HCT116 (cell line): ENCODE measurements around the gene KRTAP3-3. TPM values are rescaled to one million over a fixed set of nuclear protein-coding genes. Genes with fewer than 3 reads are reported as not detected.
A peak's percentile ranks its signal among the peaks of the same experiment; 100 is the strongest.

ENCODE experiments used
- ATAC-seq: fragments of 200-7000 bp; cut with Tn5 transposase; 2 replicates; pipeline ENCODE4 v1.9.1; 2020; ENCODE audit warnings: mild to moderate bottlenecking, moderate library complexity
- BruUV-seq: library from RNA; stranded (reverse); fragments of 400-500 nt; replicated peaks from 2 replicates; lab custom pipeline; 2021; lab: Mats Ljungman, UMichigan
- CTCF ChIA-PET: fragments of 300-600 bp; sonication (Branson Sonifier 250); formaldehyde crosslinking; loops from one replicate; lab custom pipeline; 2021; ENCODE audit warnings: antibody characterized with exemption; lab: Charles Lee
- POLR2A ChIA-PET: fragments of 300-600, 350-600 bp; sonication (Branson Sonifier 250); formaldehyde crosslinking; loops from one replicate; lab custom pipeline; 2021; ENCODE audit warnings: antibody characterized with exemption; lab: Charles Lee
- RAD21 ChIA-PET, 2 experiments: fragments of 300-600 bp; sonication (Branson Sonifier 250); formaldehyde crosslinking; loops; one replicate each; lab custom pipeline; 2023; ENCODE audit warnings: low total read pairs in 2 of 2; ENCODE audit not compliant: uncharacterized antibody in 2 of 2, unreplicated experiment in 2 of 2, low non-redundant PET in 1 of 2; lab: Charles Lee
- DNase-seq: peaks from one replicate; pipeline ENCODE4 v3.0.0-alpha.2; 2010; ENCODE audit warnings: low read depth, low spot score
- H2AFZ ChIP-seq: fragments of 200-600 bp; shearing (Covaris generic), sonication (generic); 2 replicates; pipeline ENCODE4 v1.6.1; 2017; ENCODE audit warnings: low read depth, mixed run types, mixed read lengths, antibody characterized with exemption, low read length; ENCODE audit not compliant: poor library complexity, severe bottlenecking
- H3K27ac ChIP-seq: 2 replicates; pipeline ENCODE4 v1.5.1; 2012; ENCODE audit warnings: low read depth, low read length
- H3K27me3 ChIP-seq: fragments of 200-600 bp; sonication (generic); 2 replicates; pipeline ENCODE4 v1.6.1; 2016; ENCODE audit warnings: mixed run types, low read length, mixed read lengths; ENCODE audit not compliant: insufficient read depth
- H3K36me3 ChIP-seq, 2 experiments: fragments of 200-500 bp in 1 of 2; fragments of 200-600 bp in 1 of 2; sonication (Bioruptor generic) in 1 of 2; sonication (generic) in 1 of 2; 2 replicates each; pipeline versions ENCODE4 v1.5.1 to v1.6.1; 2014 to 2016; ENCODE audit warnings: low read length in 2 of 2, inconsistent platforms in 1 of 2, mixed read lengths in 1 of 2, mixed run types in 1 of 2; ENCODE audit not compliant: insufficient read depth in 2 of 2, control insufficient read depth in 1 of 2
- H3K4me1 ChIP-seq, 2 experiments: fragments of 200-600 bp in 1 of 2; sonication (generic) in 1 of 2; 2 replicates each; pipeline versions ENCODE4 v1.5.1 to v1.6.1; 2012 to 2017; ENCODE audit warnings: low read length in 2 of 2, inconsistent platforms in 1 of 2, mild to moderate bottlenecking in 1 of 2, mixed read lengths in 1 of 2, mixed run types in 1 of 2, moderate library complexity in 1 of 2; ENCODE audit not compliant: insufficient read depth in 2 of 2, control insufficient read depth in 1 of 2
- H3K4me2 ChIP-seq: fragments of 200-600 bp; sonication (generic); 2 replicates; pipeline ENCODE4 v1.6.1; 2017; ENCODE audit warnings: mixed run types, low read length, mixed read lengths
- H3K4me3 ChIP-seq, 2 experiments: fragments of 200-600 bp in 1 of 2; sonication (generic) in 1 of 2; replicated peaks in 1 of 2; 2 replicates each; pipeline ENCODE4 v1.5.1; 2011 to 2016; ENCODE audit warnings: low read length in 2 of 2, control low read depth in 1 of 2, low read depth in 1 of 2, mild to moderate bottlenecking in 1 of 2, mixed read lengths in 1 of 2, mixed run types in 1 of 2
- H3K79me2 ChIP-seq: fragments of 200-600 bp; sonication (generic); 2 replicates; pipeline ENCODE4 v1.6.1; 2017; ENCODE audit warnings: mild to moderate bottlenecking, mixed run types, low read length, moderate library complexity, mixed read lengths; ENCODE audit not compliant: insufficient read depth
- H3K9ac ChIP-seq: fragments of 200-600 bp; sonication (generic); 2 replicates; pipeline ENCODE4 v1.6.1; 2016; ENCODE audit warnings: low read length, mixed read lengths
- H3K9me2 ChIP-seq: fragments of 200-600 bp; sonication (generic), shearing (Covaris generic); 2 replicates; pipeline ENCODE4 v1.6.1; 2017; ENCODE audit warnings: mixed run types, mild to moderate bottlenecking, moderate library complexity; ENCODE audit not compliant: insufficient read depth
- H3K9me3 ChIP-seq, 2 experiments: fragments of 200-500 bp in 1 of 2; fragments of 200-600 bp in 1 of 2; sonication (Bioruptor generic) in 1 of 2; sonication (generic) in 1 of 2; 2 replicates each; pipeline ENCODE4 v1.6.1; 2014 to 2017; ENCODE audit warnings: low read length in 2 of 2, mixed read lengths in 2 of 2, inconsistent platforms in 1 of 2, low read depth in 1 of 2, mild to moderate bottlenecking in 1 of 2, mixed run types in 1 of 2, moderate library complexity in 1 of 2; ENCODE audit not compliant: control insufficient read depth in 1 of 2, insufficient read depth in 1 of 2
- H4K20me1 ChIP-seq: fragments of 200-600 bp; sonication (generic), shearing (Covaris generic); 2 replicates; pipeline ENCODE4 v1.6.1; 2017; ENCODE audit warnings: mixed run types, mild to moderate bottlenecking, moderate library complexity; ENCODE audit not compliant: insufficient read depth
- CBX3 ChIP-seq: IDR thresholded peaks from 2 replicates; pipeline ENCODE4 v1.6.1; 2012; ENCODE audit warnings: low read depth
- CTCF ChIP-seq, 3 experiments: fragments of 200-600 bp in 1 of 3; sonication (generic) in 1 of 3; IDR thresholded peaks in 2 of 3; conservative IDR thresholded peaks in 1 of 3; 2 replicates each; pipeline ENCODE4 v1.5.1; 2012 to 2017; ENCODE audit warnings: low read depth in 2 of 3, low read length in 2 of 3, antibody characterized with exemption in 1 of 3, borderline replicate concordance in 1 of 3, control low read depth in 1 of 3, mild to moderate bottlenecking in 1 of 3, mixed read lengths in 1 of 3, mixed run types in 1 of 3, moderate library complexity in 1 of 3; ENCODE audit not compliant: insufficient read depth in 1 of 3
- EGR1 ChIP-seq: IDR thresholded peaks from 2 replicates; pipeline ENCODE4 v1.6.1; 2012; ENCODE audit warnings: low read depth
- EZH2phosphoT487 ChIP-seq: fragments of 200-600 bp; IDR thresholded peaks from 2 replicates; pipeline ENCODE4 v1.6.1; 2018; ENCODE audit warnings: antibody characterized with exemption, borderline replicate concordance
- FOSL1 ChIP-seq: IDR thresholded peaks from 2 replicates; pipeline ENCODE4 v1.6.1; 2012; ENCODE audit warnings: low read depth
- JUND ChIP-seq: IDR thresholded peaks from 2 replicates; pipeline ENCODE4 v1.6.1; 2012
- MAX ChIP-seq: IDR thresholded peaks from 2 replicates; pipeline ENCODE4 v1.6.1; 2012
- POLR2A ChIP-seq: IDR thresholded peaks from 2 replicates; pipeline ENCODE4 v1.7.0; 2011; ENCODE audit warnings: borderline replicate concordance; ENCODE audit not compliant: insufficient read depth, insufficient read length; ENCODE audit errors: extremely low read depth
- POLR2AphosphoS5 ChIP-seq: IDR thresholded peaks from 2 replicates; pipeline ENCODE4 v1.6.1; 2011; ENCODE audit warnings: mild to moderate bottlenecking, low read depth, low read length, moderate library complexity
- RAD21 ChIP-seq: IDR thresholded peaks from 2 replicates; pipeline ENCODE4 v1.6.1; 2012; ENCODE audit warnings: low read depth, mild to moderate bottlenecking
- SIN3A ChIP-seq: IDR thresholded peaks from 2 replicates; pipeline ENCODE4 v1.6.1; 2012; ENCODE audit warnings: low read depth
- ZBTB33 ChIP-seq: IDR thresholded peaks from 2 replicates; pipeline ENCODE4 v1.6.1; 2011; ENCODE audit warnings: mild to moderate bottlenecking, low read length, moderate library complexity; ENCODE audit not compliant: insufficient replicate concordance; ENCODE audit errors: extremely low read depth
- intact Hi-C: fragments of 100-400 bp; cut with micrococcal nuclease; formaldehyde crosslinking; loops from 2 replicates; pipeline ENCODE4 v1.10.0; 2022
- total RNA-seq: library from RNA; stranded (reverse); gene quantifications from one replicate; pipeline ENCODE4 v1.2.1, GENCODE V29; 2021; ENCODE audit not compliant: unreplicated experiment

Gene KRTAP3-3
- total RNA-seq, 1 experiment from 2014 or later: not detected

- TF ChIP-seq ZBTB33 (no peak), MAX (peak; percentile 44), CBX3 (peak; percentile 49; the same call in 1 of the 2 replicates), JUND (no peak)
- ChIA-PET CTCF (no interaction called here), RAD21 (no interaction called here), POLR2A (interaction anchor here (1.3 kb wide), 1 partner anchor 8 kb away, joined by 3 read pairs; no protein-coding TSS in a partner anchor)
- Histone ChIP-seq H3K79me2 (no peaks in the 10 kb centered on the region), H3K9ac (no peak overlapping the region), H3K4me3 (no peak overlapping the region), H3K36me3 (0 out of 4 replicates have a peak, but pooled peaks cover 0 to 10% of the 10 kb centered on the region in 2 experiments), H3K9me3 (peaks cover 0 to 4% of the 10 kb centered on the region in 2 experiments; a peak in 1 of 4 replicates), H3K9me2 (no peaks in the 10 kb centered on the region), H3K27me3 (no peaks in the 10 kb centered on the region), H4K20me1 (no peaks in the 10 kb centered on the region), H3K27ac (peak overlapping the region; percentile 99; the same call in 1 of the 2 replicates), H3K4me1 (peaks cover 46 to 87% of the 10 kb centered on the region in 2 experiments), H3K4me2 (no peak overlapping the region), H2AFZ (no peak overlapping the region)
- DNase-seq: no peak
- intact Hi-C loops: no loop called here
- no TSS peak for BruUV-seq
- ATAC-seq: no peak
These were observed 46.0 kb downstream of the KRTAP3-3 start for GRCh38 chr17:40947929-40948328.

- POLR2A ChIA-PET: no interaction called here
- intact Hi-C loops: no loop called here
- Histone ChIP-seq H3K4me3 (no peak overlapping the region), H3K79me2 (no peaks in the 10 kb centered on the region), H2AFZ (no peak overlapping the region), H3K27ac (no peak overlapping the region), H3K9me2 (no peaks in the 10 kb centered on the region), H3K9me3 (peaks cover 0 to 4% of the 10 kb centered on the region in 2 experiments; a peak in 1 of 4 replicates), H3K4me1 (peaks cover 25 to 65% of the 10 kb centered on the region in 2 experiments), H3K9ac (0 out of 2 replicates have a peak overlapping the region, but pooled peaks have one; percentile 21), H4K20me1 (no peaks in the 10 kb centered on the region), H3K27me3 (no peaks in the 10 kb centered on the region), H3K36me3 (0 out of 4 replicates have a peak, but pooled peaks cover 0 to 10% of the 10 kb centered on the region in 2 experiments), H3K4me2 (peak overlapping the region; percentile 9; the same call in 1 of the 2 replicates)
- BruUV-seq: no TSS peak
- ATAC-seq (no peak), DNase-seq (no peak)
- RAD21 ChIA-PET: no interaction called here
- CTCF ChIA-PET: no interaction called here
- TF ChIP-seq EZH2phosphoT487 (no peak), CBX3 (no peak), POLR2A (no peak), SIN3A (no peak), CTCF (IDR thresholded peaks at IDR 0.05 in 2 of 3, conservative IDR thresholded peaks at IDR 0.05 in 1 of 3; ENCODE audit: borderline replicate concordance in 1 of 3, insufficient read depth in 1 of 3, low read depth in 2 of 3, low read length in 2 of 3) (no peak), FOSL1 (no peak), EGR1 (no peak), RAD21 (no peak), POLR2AphosphoS5 (no peak), JUND (no peak)
These were observed 48.5 kb downstream of the KRTAP3-3 start for GRCh38 chr17:40945414-40945813.
